Measurements from ENCODE around the gene CFAP91. TPM values are rescaled to one million over a fixed set of nuclear protein-coding genes. Genes with fewer than 3 reads are reported as not detected.

Gene CFAP91
- total RNA-seq, 2 experiments from 2014 or later, result not detected

DNA sequence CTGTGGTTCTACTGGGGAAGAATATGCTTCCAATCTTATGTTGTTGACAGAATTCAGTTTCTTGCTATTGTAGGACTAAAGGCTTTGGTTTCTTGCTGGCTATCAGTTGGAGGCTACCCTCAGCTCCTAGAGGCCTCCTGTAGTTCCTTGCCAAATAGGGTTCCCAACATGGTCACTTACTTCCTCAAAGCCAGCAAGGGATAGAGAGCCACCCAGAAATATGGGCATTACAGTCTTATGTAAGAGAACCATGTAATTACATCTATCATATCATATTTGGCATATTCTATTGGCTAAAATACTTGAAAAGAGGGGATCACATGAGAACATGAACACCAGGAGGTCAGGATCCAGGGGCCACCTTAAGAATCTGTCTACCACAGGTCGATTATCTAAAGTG lies 19.4 kb upstream of the CFAP91 start:
- ChIA-PET POLR2A (no interaction called here), CTCF (interaction anchor here (0.9 kb wide), 1 partner anchor 13 kb away, joined by 3 read pairs; no protein-coding TSS in a partner anchor)
- no peak overlapping the region for H3K27ac Mint-ChIP-seq
- H3K4me3 Mint-ChIP-seq, result no peak overlapping the region
- H3K36me3 Mint-ChIP-seq (ENCODE audit: low read depth), result no peaks in the 10 kb centered on the region
- DNase-seq (no peak), ATAC-seq (no peak)
- H3K9me3 Mint-ChIP-seq, result no peaks in the 10 kb centered on the region
- no peak for TF ChIP-seq CTCF (IDR thresholded peaks at IDR 0.05)
- peaks cover 3% of the 10 kb centered on the region for H3K27me3 Mint-ChIP-seq
- intact Hi-C loops (cut with micrococcal nuclease), result no loop called here
- no peaks in the 10 kb centered on the region for H3K4me1 Mint-ChIP-seq (ENCODE audit: low read depth)

- H3K27ac Mint-ChIP-seq, result no peak overlapping the region
- no peak for DNase-seq
- ChIA-PET CTCF (interaction anchor here (0.7 to 3.8 kb wide), 13 partner anchors 9 to 293 kb away, joined by 3 to 31 read pairs (median 4); partner anchors contain the start of gene CFAP91), POLR2A (no interaction called here)
- peaks cover 4% of the 10 kb centered on the region for H3K27me3 Mint-ChIP-seq
- intact Hi-C loops (cut with micrococcal nuclease), result no loop called here
- peak; percentile 67 for TF ChIP-seq CTCF (IDR thresholded peaks at IDR 0.05)
- H3K4me1 Mint-ChIP-seq (ENCODE audit: low read depth), result no peaks in the 10 kb centered on the region
- ATAC-seq, result no peak
- no peaks in the 10 kb centered on the region for H3K36me3 Mint-ChIP-seq (ENCODE audit: low read depth)
- H3K9me3 Mint-ChIP-seq, result no peaks in the 10 kb centered on the region
- H3K4me3 Mint-ChIP-seq, result no peak overlapping the region
Measured at GRCh38 chr3:119690043-119690656, 12.7 kb upstream of the CFAP91 start.

DNA sequence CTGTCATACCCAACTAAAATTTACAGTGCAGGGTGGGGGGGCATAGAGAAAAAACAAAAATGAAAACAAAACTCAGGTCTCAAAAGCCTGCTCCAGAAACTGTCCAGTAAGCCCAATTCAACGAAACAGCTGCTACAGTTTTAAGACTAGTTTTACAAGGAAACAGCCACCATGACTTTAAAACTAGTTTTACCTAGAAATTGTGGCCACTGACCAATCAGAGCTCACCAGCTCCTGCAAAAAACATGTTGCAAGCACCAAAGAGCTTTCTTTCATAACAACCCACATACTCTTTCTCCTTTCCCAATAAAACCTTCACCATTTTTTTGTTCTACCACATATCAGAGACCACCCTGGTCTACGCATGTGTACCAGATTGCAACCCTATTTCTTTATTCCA lies 7.3 kb upstream of the CFAP91 start:
- DNase-seq, result no peak
- no peak overlapping the region for H3K4me3 Mint-ChIP-seq
- no peak overlapping the region for H3K27ac Mint-ChIP-seq
- ChIA-PET CTCF (interaction anchor here (0.7 to 3.5 kb wide), 4 partner anchors 9 to 246 kb away, joined by 3 to 19 read pairs (median 4); no protein-coding TSS in a partner anchor), POLR2A (no interaction called here)
- H3K36me3 Mint-ChIP-seq (ENCODE audit: low read depth), result no peaks in the 10 kb centered on the region
- TF ChIP-seq CTCF (IDR thresholded peaks at IDR 0.05), result no peak
- ATAC-seq, result no peak
- intact Hi-C loops (cut with micrococcal nuclease), result no loop called here
- H3K9me3 Mint-ChIP-seq, result no peaks in the 10 kb centered on the region
- peaks cover 13% of the 10 kb centered on the region for H3K4me1 Mint-ChIP-seq (ENCODE audit: low read depth)
- peaks cover 2% of the 10 kb centered on the region for H3K27me3 Mint-ChIP-seq

DNA sequence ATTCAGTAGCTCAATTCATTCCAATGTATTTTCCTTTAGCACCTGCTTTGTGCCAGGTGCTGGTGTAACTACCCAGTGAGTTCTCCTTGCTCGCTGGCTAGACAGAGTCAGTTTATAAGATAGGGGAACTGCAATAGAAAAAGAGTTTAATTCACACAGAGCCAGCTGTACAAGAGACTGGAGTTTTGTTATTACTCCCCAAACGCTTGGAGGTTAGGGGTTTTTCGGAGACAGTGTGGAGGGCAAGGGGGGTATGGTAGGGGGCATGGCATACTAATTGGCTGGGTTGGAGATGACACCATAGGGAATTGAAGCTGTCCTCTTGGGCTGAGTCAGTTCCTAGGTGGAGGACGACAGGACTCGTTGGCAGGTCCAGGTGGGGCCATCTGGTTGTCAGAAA lies 5.4 kb upstream of the CFAP91 start:
- intact Hi-C loops (cut with micrococcal nuclease), result no loop called here
- H3K9me3 Mint-ChIP-seq, result peaks cover 5% of the 10 kb centered on the region
- no peak for ATAC-seq
- H3K4me1 Mint-ChIP-seq (ENCODE audit: low read depth), result peaks cover 30% of the 10 kb centered on the region
- H3K4me3 Mint-ChIP-seq, result no peak overlapping the region
- POLR2A ChIA-PET, result interaction anchor here (0.6 to 0.9 kb wide), 2 partner anchors 65 to 135 kb away, joined by 3 read pairs; no protein-coding TSS in a partner anchor
- DNase-seq, result no peak
- H3K36me3 Mint-ChIP-seq (ENCODE audit: low read depth), result peaks cover 5% of the 10 kb centered on the region
- H3K27me3 Mint-ChIP-seq, result no peaks in the 10 kb centered on the region
- no peak for TF ChIP-seq CTCF (IDR thresholded peaks at IDR 0.05)
- H3K27ac Mint-ChIP-seq, result no peak overlapping the region
- CTCF ChIA-PET, result interaction anchor here (1.2 kb wide), 1 partner anchor 22 kb away, joined by 3 read pairs; no protein-coding TSS in a partner anchor

DNA sequence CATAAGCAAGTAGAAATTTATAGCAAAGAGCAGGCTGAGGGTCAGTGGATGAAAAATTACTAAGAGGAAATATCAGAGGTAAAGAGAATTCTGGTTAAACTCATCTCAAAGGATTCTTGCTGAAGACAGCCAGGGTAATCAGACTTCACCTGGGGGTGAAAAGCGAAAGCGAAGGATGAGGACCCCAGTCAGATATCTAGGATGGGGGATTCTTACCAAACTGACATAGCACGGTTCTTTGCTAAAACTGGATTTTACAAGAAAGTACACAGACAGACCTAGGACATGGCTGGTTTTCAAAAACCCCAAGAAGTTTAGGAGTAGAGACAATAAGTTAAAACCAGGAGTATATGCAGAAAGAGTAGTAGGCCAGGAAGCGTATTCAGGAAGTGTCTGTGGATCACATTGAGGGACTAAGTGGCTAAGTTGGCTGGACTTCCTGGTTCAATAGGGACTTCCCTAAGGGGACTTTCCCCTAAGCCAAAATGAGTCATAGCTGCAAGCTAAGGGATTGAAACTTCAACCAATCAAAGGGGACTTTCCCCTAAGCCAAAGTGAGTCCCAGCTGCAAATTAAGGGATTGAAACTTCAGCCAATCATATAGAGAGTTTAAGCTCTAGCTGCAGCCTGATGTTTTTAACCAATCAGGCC lies 2.4 kb upstream of the CFAP91 start:
- Mint-ChIP-seq H3K4me1 (ENCODE audit: low read depth) (peaks cover 38% of the 10 kb centered on the region), H3K9me3 (peaks cover 5% of the 10 kb centered on the region), H3K27ac (peak overlapping the region; percentile 95), H3K4me3 (no peak overlapping the region), H3K36me3 (ENCODE audit: low read depth) (peaks cover 5% of the 10 kb centered on the region), H3K27me3 (peaks cover 4% of the 10 kb centered on the region)
- intact Hi-C loops (cut with micrococcal nuclease), result no loop called here
- TF ChIP-seq CTCF (IDR thresholded peaks at IDR 0.05), result no peak
- POLR2A ChIA-PET, result interaction anchor here (1.3 kb wide), 1 partner anchor 24 kb away, joined by 5 read pairs; the partner anchor contains the start of gene COX17
- CTCF ChIA-PET, result interaction anchor here (0.8 to 3.9 kb wide), 2 partner anchors 10 to 19 kb away, joined by 3 to 22 read pairs; no protein-coding TSS in a partner anchor
- ATAC-seq (peak; percentile 62), DNase-seq (peak; percentile 54)

Data from activated CD8-positive, alpha-beta T cell treated with anti-CD3 and anti-CD28 coated beads for 36 hours (primary cell).